Lower lobe of right lung (tissue), 2 donors: ENCODE measurements around the gene THOC6. TPM values are rescaled to one million over a fixed set of nuclear protein-coding genes. Genes with fewer than 3 reads are reported as not detected.
A peak's percentile ranks its signal among the peaks of the same experiment; 100 is the strongest.

ENCODE experiments used
- ATAC-seq, 2 donors: fragments of 200-7000 bp; cut with Tn5 transposase; one replicate each; pipeline ENCODE4 v1.9.1; 2020 to 2022; ENCODE audit warnings: mild to moderate bottlenecking in 2 of 2, moderate library complexity in 2 of 2
- DNase-seq: peaks from one replicate; pipeline ENCODE4 v3.0.0-alpha.2; 2020
- H3K27ac ChIP-seq: fragments of 200-600 bp; one replicate; pipeline ENCODE4 v1.8.0; 2022
- H3K27me3 ChIP-seq: fragments of 200-600 bp; one replicate; pipeline ENCODE4 v1.8.0; 2022; ENCODE audit warnings: low read depth
- H3K36me3 ChIP-seq: fragments of 200-600 bp; one replicate; pipeline ENCODE4 v1.8.0; 2022; ENCODE audit warnings: mild to moderate bottlenecking
- H3K4me1 ChIP-seq: fragments of 200-600 bp; one replicate; pipeline ENCODE4 v1.8.0; 2022
- H3K4me3 ChIP-seq: fragments of 200-600 bp; one replicate; pipeline ENCODE4 v1.8.0; 2022; ENCODE audit warnings: mild to moderate bottlenecking
- H3K9me3 ChIP-seq: fragments of 200-600 bp; one replicate; pipeline ENCODE4 v1.8.0; 2022
- CTCF ChIP-seq: fragments of 200-600 bp; IDR thresholded peaks from one replicate; pipeline ENCODE4 v1.8.0; 2022; ENCODE audit warnings: antibody characterized with exemption, mild to moderate bottlenecking
- intact Hi-C: fragments of 100-400 bp; cut with DNase I; formaldehyde crosslinking; loops from one replicate; pipeline ENCODE4 v1.11.0; 2022
- total RNA-seq: library from RNA; stranded (reverse); fragmentation: NEBNext Ultra II Directional; extraction: Animal tissue kit (Norgen Biotek cat#: 25700); gene quantifications from one replicate; pipeline ENCODE4 v1.2.1, GENCODE V29; 2021
- donor health status: DM: no; HTN: yes; CAD: no; lungs with severe emphysema.

Gene THOC6
- total RNA-seq, 1 donor from 2014 or later = 26.8 TPM

DNA sequence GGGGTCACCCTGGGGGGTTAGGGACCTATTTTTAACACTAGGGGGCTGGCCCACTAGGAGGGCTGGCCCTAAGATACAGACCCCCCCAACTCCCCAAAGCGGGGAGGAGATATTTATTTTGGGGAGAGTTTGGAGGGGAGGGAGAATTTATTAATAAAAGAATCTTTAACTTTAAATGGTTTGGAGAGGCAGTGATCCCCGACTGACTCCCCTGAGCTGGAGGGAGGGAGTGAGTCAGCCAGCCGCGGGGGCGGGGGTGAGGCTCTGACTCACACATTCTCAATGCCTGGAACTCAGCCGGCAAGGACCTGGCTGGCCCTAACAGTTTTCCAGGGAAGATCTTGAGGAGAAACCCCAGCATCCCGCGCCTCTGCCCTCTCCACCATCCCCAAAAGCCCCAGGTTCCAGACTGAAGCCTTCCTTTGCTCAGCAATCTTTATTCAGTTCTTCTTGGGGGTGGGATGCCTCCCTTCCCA lies 1.6 kb upstream of the THOC6 start:
- peak overlapping the region; percentile 77 for H3K4me3 ChIP-seq
- H3K36me3 ChIP-seq = peaks cover 15% of the 10 kb centered on the region
- peaks cover 15% of the 10 kb centered on the region for H3K27me3 ChIP-seq
- H3K4me1 ChIP-seq = peaks cover 66% of the 10 kb centered on the region
- intact Hi-C loops = no loop called here
- DNase-seq (peak; percentile 92), ATAC-seq (peak; percentile 60 to 61)
- H3K27ac ChIP-seq = peak overlapping the region; percentile 94
- H3K9me3 ChIP-seq = no peaks in the 10 kb centered on the region
- TF ChIP-seq CTCF = no peak

DNA sequence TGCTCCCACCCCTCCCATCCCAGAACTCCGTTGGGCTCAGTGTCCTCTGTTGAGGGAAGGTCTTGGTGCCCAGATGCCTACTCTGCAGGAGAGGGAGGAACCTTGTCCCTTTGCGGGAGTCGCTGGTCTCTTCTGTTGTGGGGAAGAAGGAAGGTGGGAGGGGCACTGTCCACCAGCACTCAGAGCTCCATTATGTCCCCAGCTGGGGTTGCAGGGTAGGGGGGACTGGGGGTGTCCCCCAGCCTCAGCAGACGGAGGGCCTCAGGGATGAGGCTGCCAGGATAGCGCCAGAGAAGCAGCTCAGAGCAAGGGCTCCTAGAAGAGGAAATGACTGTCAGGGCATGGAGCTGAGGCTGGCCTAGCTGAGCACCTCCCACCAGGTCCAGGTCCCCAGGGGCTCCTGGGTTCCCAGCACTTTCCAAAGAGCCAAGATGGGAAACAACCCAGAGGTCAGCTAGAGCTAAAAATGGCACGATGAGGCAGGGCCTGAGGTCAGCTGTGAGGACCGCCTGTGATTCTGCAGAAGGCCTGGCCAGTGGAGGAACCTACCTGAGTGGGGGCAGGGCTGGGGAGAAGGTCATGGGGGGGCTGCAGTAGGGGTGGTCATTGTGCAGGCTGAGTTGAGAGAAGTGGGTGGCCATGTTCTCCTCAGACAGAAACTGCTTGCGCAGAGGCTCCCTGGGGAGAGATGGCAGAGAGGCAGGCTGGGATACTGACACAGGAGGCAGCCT lies 986 bp upstream of the THOC6 start:
- Histone ChIP-seq H3K36me3 (peaks cover 18% of the 10 kb centered on the region), H3K27ac (peak overlapping the region; percentile 94), H3K9me3 (no peaks in the 10 kb centered on the region), H3K27me3 (peaks cover 9% of the 10 kb centered on the region), H3K4me1 (peaks cover 66% of the 10 kb centered on the region), H3K4me3 (peak overlapping the region; percentile 77)
- ATAC-seq (no peak), DNase-seq (no peak)
- no peak for TF ChIP-seq CTCF
- intact Hi-C loops = no loop called here

- Histone ChIP-seq H3K4me3 (peak overlapping the region; percentile 77), H3K27ac (peak overlapping the region; percentile 94), H3K27me3 (peaks cover 4% of the 10 kb centered on the region), H3K4me1 (peaks cover 66% of the 10 kb centered on the region), H3K9me3 (no peaks in the 10 kb centered on the region), H3K36me3 (peaks cover 18% of the 10 kb centered on the region)
- no peak for TF ChIP-seq CTCF
- DNase-seq (no peak), ATAC-seq (no peak)
- intact Hi-C loops = no loop called here
Measured at GRCh38 chr16:3023415-3023668, 493 bp upstream of the THOC6 start.

GRCh38 chr16:3025032-3026002 lies 1.5 kb downstream of the THOC6 start:
- intact Hi-C loops = no loop called here
- Histone ChIP-seq H3K9me3 (no peaks in the 10 kb centered on the region), H3K27me3 (peaks cover 17% of the 10 kb centered on the region), H3K36me3 (peaks cover 18% of the 10 kb centered on the region), H3K4me1 (peaks cover 65% of the 10 kb centered on the region), H3K4me3 (no peak overlapping the region), H3K27ac (no peak overlapping the region)
- ATAC-seq (no peak), DNase-seq (no peak)
- TF ChIP-seq CTCF = no peak

DNA sequence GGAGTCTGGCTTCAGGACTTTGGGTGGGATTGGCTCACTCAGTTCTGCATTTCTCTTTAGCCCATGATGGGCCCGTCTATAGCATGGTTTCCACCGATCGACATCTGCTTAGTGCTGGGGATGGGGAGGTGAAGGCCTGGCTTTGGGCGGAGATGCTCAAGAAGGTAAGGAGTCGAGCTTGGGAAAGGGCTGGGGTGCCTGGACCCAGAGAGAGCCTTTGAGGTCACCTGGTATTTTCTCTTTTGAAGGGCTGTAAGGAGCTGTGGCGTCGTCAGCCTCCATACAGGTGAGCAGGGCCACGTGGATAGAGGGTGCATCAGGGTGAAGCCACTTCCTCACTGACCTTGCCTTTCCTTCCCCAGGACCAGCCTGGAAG lies 2.2 kb downstream of the THOC6 start:
- intact Hi-C loops = no loop called here
- H3K4me3 ChIP-seq = no peak overlapping the region
- peaks cover 18% of the 10 kb centered on the region for H3K36me3 ChIP-seq
- TF ChIP-seq CTCF = no peak
- H3K4me1 ChIP-seq = peaks cover 58% of the 10 kb centered on the region
- no peaks in the 10 kb centered on the region for H3K9me3 ChIP-seq
- no peak for ATAC-seq
- H3K27ac ChIP-seq = no peak overlapping the region
- H3K27me3 ChIP-seq = peaks cover 24% of the 10 kb centered on the region
- no peak for DNase-seq
